Measurements from ENCODE around the gene IPO13.

Gene IPO13

DNA sequence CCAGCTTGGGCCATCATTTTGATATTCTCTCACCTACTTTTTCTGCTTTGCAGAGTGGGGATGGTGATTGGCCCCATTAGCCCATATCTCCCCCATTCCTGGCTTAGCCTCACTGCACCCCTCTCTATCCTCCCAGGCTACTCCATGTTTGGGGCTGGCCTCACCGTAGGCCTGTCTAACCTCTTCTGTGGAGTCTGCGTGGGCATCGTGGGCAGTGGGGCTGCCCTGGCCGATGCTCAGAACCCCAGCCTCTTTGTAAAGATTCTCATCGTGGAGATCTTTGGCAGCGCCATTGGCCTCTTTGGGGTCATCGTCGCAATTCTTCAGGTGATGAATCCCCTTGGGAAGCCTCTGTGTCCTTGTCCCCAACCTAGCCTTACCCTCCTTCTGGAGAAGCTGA is 30.1 kb downstream of the IPO13 start:
- no peak overlapping the region for H3K9ac ChIP-seq (ENCODE audit: low read length)
- H3K36me3 ChIP-seq (replicated peaks; ENCODE audit: insufficient read depth, low read length) = 0 out of 2 replicates have a peak, but pooled peaks cover 3% of the 10 kb centered on the region

DNA sequence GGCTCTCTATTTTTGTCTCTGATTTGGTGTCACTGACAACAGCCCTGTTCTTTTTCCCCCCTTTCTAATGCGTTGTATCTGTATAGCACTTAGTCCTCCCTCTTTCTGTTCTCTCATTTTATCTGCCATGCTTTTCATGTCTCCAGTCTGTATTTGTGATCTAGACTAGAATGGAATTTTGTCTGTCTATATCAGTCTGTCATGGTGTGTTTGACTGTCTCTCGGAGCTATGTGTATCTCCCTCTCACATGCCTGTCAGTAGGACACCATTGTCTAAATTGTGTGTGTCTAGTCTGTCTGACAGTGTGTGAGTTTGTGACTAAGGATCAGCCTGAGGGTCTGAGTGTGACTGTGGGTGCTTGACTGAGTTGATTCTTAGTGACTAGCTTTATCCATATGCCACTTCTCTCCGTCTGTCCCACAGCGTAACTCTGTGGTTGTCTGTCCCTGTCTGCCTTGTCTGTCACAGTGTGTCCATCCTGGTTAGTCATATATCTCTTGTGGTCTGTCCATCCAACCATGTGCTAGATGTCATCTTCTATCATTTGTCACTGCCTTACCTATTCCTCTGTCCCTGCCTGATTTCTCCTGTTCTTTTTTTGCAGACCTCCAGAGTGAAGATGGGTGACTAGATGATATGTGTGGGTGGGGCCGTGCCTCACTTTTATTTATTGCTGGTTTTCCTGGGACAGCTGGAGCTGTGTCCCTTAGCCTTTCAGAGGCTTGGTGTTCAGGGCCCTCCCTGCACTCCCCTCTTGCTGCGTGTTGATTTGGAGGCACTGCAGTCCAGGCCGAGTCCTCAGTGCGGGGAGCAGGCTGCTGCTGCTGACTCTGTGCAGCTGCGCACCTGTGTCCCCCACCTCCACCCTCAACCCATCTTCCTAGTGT is 30.9 kb downstream of the IPO13 start:
- no peak for TF ChIP-seq EZH2 (optimal IDR thresholded peaks at IDR 0.05; ENCODE audit: low read depth, low read length)
- H3K4me1 ChIP-seq (ENCODE audit: low read length) = peaks cover 36% of the 10 kb centered on the region
- H3K27ac ChIP-seq (ENCODE audit: low read length) = no peak overlapping the region
- H3F3A ChIP-seq (ENCODE audit: insufficient read depth, low read length) = peaks cover 27% of the 10 kb centered on the region
- no peak overlapping the region for H2AFZ ChIP-seq (ENCODE audit: low read length)
- H3K9me2 ChIP-seq (replicated peaks; ENCODE audit: insufficient read depth, low read length) = no peaks in the 10 kb centered on the region
- H3K36me3 ChIP-seq (replicated peaks; ENCODE audit: insufficient read depth, low read length) = 0 out of 2 replicates have a peak, but pooled peaks cover 3% of the 10 kb centered on the region
- H3K27me3 ChIP-seq (replicated peaks; ENCODE audit: insufficient read depth, low read length) = no peaks in the 10 kb centered on the region
- H3K4me2 ChIP-seq (ENCODE audit: low read depth, low read length) = peak overlapping the region; percentile 99; the same call in 1 of the 2 replicates
- no peaks in the 10 kb centered on the region for H3K9me3 ChIP-seq (replicated peaks; ENCODE audit: insufficient read depth, low read length)
- no peak for DNase-seq
- peaks cover 4% of the 10 kb centered on the region; the same call in 1 of the 2 replicates for H4K20me1 ChIP-seq (ENCODE audit: insufficient read depth, low read length)
- peaks cover 51% of the 10 kb centered on the region for H3K79me2 ChIP-seq (ENCODE audit: low read length)
- H3K9ac ChIP-seq (ENCODE audit: low read length) = no peak overlapping the region
- H3K4me3 ChIP-seq (ENCODE audit: low read length) = no peak overlapping the region

More for the DNA sequence above, 30.1 kb downstream of the IPO13 start:
- H3K9me2 ChIP-seq (replicated peaks; ENCODE audit: insufficient read depth, low read length) = no peaks in the 10 kb centered on the region
- no peak for DNase-seq
- H3F3A ChIP-seq (ENCODE audit: insufficient read depth, low read length) = peaks cover 27% of the 10 kb centered on the region
- no peak overlapping the region for H3K4me3 ChIP-seq (ENCODE audit: low read length)
- peaks cover 4% of the 10 kb centered on the region; the same call in 1 of the 2 replicates for H4K20me1 ChIP-seq (ENCODE audit: insufficient read depth, low read length)
- H2AFZ ChIP-seq (ENCODE audit: low read length) = no peak overlapping the region
- no peaks in the 10 kb centered on the region for H3K27me3 ChIP-seq (replicated peaks; ENCODE audit: insufficient read depth, low read length)
- 0 out of 2 replicates have a peak overlapping the region, but pooled peaks have one; percentile 6 for H3K4me2 ChIP-seq (ENCODE audit: low read depth, low read length)
- H3K4me1 ChIP-seq (ENCODE audit: low read length) = peaks cover 36% of the 10 kb centered on the region
- peaks cover 49% of the 10 kb centered on the region for H3K79me2 ChIP-seq (ENCODE audit: low read length)
- H3K9me3 ChIP-seq (replicated peaks; ENCODE audit: insufficient read depth, low read length) = no peaks in the 10 kb centered on the region
- no peak for TF ChIP-seq EZH2 (optimal IDR thresholded peaks at IDR 0.05; ENCODE audit: low read depth, low read length)
- TF ChIP-seq, protein P1, sequence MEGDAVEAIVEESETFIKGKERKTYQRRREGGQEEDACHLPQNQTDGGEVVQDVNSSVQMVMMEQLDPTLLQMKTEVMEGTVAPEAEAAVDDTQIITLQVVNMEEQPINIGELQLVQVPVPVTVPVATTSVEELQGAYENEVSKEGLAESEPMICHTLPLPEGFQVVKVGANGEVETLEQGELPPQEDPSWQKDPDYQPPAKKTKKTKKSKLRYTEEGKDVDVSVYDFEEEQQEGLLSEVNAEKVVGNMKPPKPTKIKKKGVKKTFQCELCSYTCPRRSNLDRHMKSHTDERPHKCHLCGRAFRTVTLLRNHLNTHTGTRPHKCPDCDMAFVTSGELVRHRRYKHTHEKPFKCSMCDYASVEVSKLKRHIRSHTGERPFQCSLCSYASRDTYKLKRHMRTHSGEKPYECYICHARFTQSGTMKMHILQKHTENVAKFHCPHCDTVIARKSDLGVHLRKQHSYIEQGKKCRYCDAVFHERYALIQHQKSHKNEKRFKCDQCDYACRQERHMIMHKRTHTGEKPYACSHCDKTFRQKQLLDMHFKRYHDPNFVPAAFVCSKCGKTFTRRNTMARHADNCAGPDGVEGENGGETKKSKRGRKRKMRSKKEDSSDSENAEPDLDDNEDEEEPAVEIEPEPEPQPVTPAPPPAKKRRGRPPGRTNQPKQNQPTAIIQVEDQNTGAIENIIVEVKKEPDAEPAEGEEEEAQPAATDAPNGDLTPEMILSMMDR (IDR thresholded peaks at IDR 0.05; ENCODE audit: low read length) = no peak
- TF ChIP-seq EZH2phosphoT487 (IDR thresholded peaks at IDR 0.05; ENCODE audit: low read length) = no peak
- no peak overlapping the region for H3K27ac ChIP-seq (ENCODE audit: low read length)

DNA sequence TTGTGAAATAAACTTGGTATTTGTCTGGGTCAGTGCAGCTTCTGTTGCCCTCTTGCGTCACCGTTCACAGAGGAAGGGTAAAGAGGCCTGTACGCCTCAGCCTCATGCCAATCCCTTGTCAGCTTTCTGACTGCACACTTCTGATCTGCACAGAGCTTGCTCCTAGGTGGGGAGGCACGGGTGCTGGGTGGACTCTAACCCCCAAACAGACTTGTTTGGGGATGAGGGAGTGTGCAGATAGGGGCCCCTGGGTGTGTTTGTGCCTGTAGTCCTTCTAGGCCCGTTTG is 31.5 kb downstream of the IPO13 start:
- H2AFZ ChIP-seq (ENCODE audit: low read length) = no peak overlapping the region
- 0 out of 2 replicates have a peak, but pooled peaks cover 3% of the 10 kb centered on the region for H3K36me3 ChIP-seq (replicated peaks; ENCODE audit: insufficient read depth, low read length)
- peaks cover 51% of the 10 kb centered on the region for H3K79me2 ChIP-seq (ENCODE audit: low read length)
- peaks cover 4% of the 10 kb centered on the region; the same call in 1 of the 2 replicates for H4K20me1 ChIP-seq (ENCODE audit: insufficient read depth, low read length)
- peaks cover 33% of the 10 kb centered on the region for H3K4me1 ChIP-seq (ENCODE audit: low read length)
- H3F3A ChIP-seq (ENCODE audit: insufficient read depth, low read length) = peaks cover 27% of the 10 kb centered on the region
- H3K4me3 ChIP-seq (ENCODE audit: low read length) = peak overlapping the region; percentile 75; the same call in 1 of the 2 replicates
- peak overlapping the region; percentile 99 for H3K4me2 ChIP-seq (ENCODE audit: low read depth, low read length)
- no peak for TF ChIP-seq EZH2 (optimal IDR thresholded peaks at IDR 0.05; ENCODE audit: low read depth, low read length)
- H3K9me2 ChIP-seq (replicated peaks; ENCODE audit: insufficient read depth, low read length) = no peaks in the 10 kb centered on the region
- H3K27ac ChIP-seq (ENCODE audit: low read length) = no peak overlapping the region
- no peaks in the 10 kb centered on the region for H3K9me3 ChIP-seq (replicated peaks; ENCODE audit: insufficient read depth, low read length)
- H3K27me3 ChIP-seq (replicated peaks; ENCODE audit: insufficient read depth, low read length) = no peaks in the 10 kb centered on the region
- no peak for DNase-seq
- no peak overlapping the region; the same call in 1 of the 2 replicates for H3K9ac ChIP-seq (ENCODE audit: low read length)

DNA sequence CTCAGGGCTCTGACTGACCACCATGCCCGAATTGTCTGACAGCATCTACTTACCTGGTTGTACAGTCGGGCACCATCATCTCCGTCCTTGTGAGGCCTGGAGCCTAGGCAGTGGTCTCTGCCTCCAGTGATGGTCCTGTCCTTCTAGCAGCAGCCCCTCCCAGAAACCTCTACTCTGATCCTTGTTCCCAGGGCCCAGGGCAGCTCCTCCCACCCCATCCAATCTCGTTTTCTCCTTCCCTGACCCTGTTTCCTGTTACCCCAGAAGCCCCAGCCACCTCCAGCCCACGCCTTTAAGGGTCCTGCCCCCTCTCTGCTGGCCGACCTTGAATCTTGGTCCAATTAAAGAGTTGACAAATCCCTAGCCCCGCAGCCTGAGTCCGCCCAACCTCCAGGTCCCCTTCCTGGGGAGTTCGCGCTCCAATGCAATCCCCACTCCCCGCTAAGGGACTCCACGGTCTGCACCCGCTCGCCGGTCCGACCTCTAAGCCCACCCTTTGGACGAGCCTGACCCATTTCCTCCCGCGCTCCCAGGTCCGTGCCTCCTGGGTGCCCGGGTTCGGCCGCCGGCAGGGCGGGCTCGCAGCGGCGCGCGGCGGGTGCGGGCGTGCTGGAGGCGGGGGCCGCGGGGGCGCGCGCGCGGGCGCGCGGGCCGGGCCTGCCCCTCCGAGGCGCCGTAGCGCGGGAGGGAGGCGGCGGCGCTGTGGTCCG is 32.0 kb downstream of the IPO13 start, which contains the start of gene B4GALT2:
B4GALT2 (plus strand) TSS at position 660 of the 710 bp plus-strand sequence. CDS start 1,951 bp downstream, outside the sequence.
- no peaks in the 10 kb centered on the region for H3K9me3 ChIP-seq (replicated peaks; ENCODE audit: insufficient read depth, low read length)
- H3K4me3 ChIP-seq (ENCODE audit: low read length) = peak within 1 kb of the TSS; percentile 75
- H2AFZ ChIP-seq (ENCODE audit: low read length) = peak within 1 kb of the TSS; percentile 67
- H3K27ac ChIP-seq (ENCODE audit: low read length) = no peak within 1 kb of the TSS
- no peaks in the 10 kb centered on the region for H3K27me3 ChIP-seq (replicated peaks; ENCODE audit: insufficient read depth, low read length)
- H4K20me1 ChIP-seq (ENCODE audit: insufficient read depth, low read length) = peaks cover 4% of the 10 kb centered on the region; the same call in 1 of the 2 replicates
- peaks cover 51% of the 10 kb centered on the region for H3K79me2 ChIP-seq (ENCODE audit: low read length)
- DNase-seq = peak; percentile 49
- H3K4me2 ChIP-seq (ENCODE audit: low read depth, low read length) = peak within 1 kb of the TSS; percentile 99
- H3K36me3 ChIP-seq (replicated peaks; ENCODE audit: insufficient read depth, low read length) = 0 out of 2 replicates have a peak, but pooled peaks cover 3% of the 10 kb centered on the region
- H3K9me2 ChIP-seq (replicated peaks; ENCODE audit: insufficient read depth, low read length) = no peaks in the 10 kb centered on the region
- TF ChIP-seq EZH2 (optimal IDR thresholded peaks at IDR 0.05; ENCODE audit: low read depth, low read length) (no peak), EZH2phosphoT487 (IDR thresholded peaks at IDR 0.05; ENCODE audit: low read length) (no peak)
- TF ChIP-seq, protein P1 (IDR thresholded peaks at IDR 0.05; ENCODE audit: low read length) = no peak
- peaks cover 28% of the 10 kb centered on the region for H3K4me1 ChIP-seq (ENCODE audit: low read length)
- peak within 1 kb of the TSS; percentile 67 for H3K9ac ChIP-seq (ENCODE audit: low read length)
- H3F3A ChIP-seq (ENCODE audit: insufficient read depth, low read length) = peaks cover 22% of the 10 kb centered on the region

Data from MM.1S (cell line).